ENCODE data around the gene EFTUD2.

DNA sequence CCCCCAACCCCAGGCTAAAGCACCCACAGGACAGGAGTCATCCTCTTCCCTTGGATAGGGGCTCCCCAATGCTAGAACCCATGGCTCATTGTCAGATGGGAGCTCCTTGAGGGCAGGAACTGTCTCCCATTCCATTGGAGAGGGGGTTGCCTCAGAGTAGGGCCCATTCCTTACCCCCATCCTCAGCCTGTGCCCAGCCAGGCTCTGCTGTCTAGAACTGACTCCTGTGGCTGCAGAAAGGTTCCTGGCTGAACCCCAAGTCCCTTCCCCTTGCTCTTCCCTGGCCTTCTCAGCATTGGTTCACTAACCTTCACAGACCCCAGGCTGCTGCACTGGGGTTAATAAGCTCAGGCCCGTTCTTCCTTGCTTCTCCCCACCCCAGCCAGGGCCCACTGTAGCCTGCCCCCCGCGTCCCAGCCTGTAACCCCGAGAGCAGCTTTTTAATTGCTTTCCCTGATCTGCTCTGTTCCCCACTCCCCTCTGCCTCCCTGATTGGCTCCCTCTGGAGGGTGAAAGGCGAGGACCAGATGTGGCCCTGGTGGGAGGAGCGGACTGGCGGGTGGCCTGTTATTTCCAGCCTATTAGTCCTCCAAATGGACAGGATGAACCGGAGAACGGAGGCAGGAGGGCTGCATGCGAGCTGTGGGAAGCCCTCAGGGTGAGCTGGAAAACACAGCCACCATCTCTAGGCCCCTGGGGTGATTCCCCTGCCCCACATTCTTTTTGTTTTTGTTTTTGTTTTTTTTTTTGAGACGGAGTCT lies 22.1 kb upstream of the EFTUD2 start:
- no peak for TF ChIP-seq POLR2AphosphoS5 (IDR thresholded peaks at IDR 0.05)
- no peak for TF ChIP-seq CTCF (IDR thresholded peaks at IDR 0.05)
- no peak for TF ChIP-seq EP300 (IDR thresholded peaks at IDR 0.05)
- TF ChIP-seq POLR2A (IDR thresholded peaks at IDR 0.05): no peak

Data from stomach (tissue), 4 donors.